IMR-90 (cell line): ENCODE data around the gene RASGEF1C. TPM values are rescaled to one million over a fixed set of nuclear protein-coding genes. Genes with fewer than 3 reads are reported as not detected.

ENCODE experiments used
- ATAC-seq: fragments of 200-7000 bp; cut with Tn5 transposase; 2 replicates; pipeline ENCODE4 v1.9.1; 2020; ENCODE audit warnings: low read depth, mild to moderate bottlenecking, moderate library complexity
- BruUV-seq: library from RNA; stranded (reverse); fragments of 400-500 nt; replicated peaks from 2 replicates; lab custom pipeline; 2021; lab: Mats Ljungman, UMichigan
- CTCF ChIA-PET: fragments of 300-600 bp; formaldehyde crosslinking; extraction: SDS; loops from one replicate; lab custom pipeline; 2021; ENCODE audit warnings: antibody characterized with exemption; lab: Yijun Ruan, JAX
- POLR2A ChIA-PET: fragments of 300-600 bp; sonication (Branson Sonifier 250); formaldehyde crosslinking; loops from one replicate; lab custom pipeline; 2022; ENCODE audit warnings: antibody characterized with exemption; ENCODE audit not compliant: unreplicated experiment; lab: Charles Lee
- DNase-seq: peaks from one replicate; pipeline ENCODE4 v3.0.0; 2013
- H2AFZ ChIP-seq: replicated peaks from 2 replicates; pipeline ENCODE3; 2013; ENCODE audit warnings: low read length, mild to moderate bottlenecking; ENCODE audit not compliant: poor library complexity
- H2AK5ac ChIP-seq: 2 replicates; pipeline ENCODE4 v1.6.1; 2013; ENCODE audit warnings: low read depth, low read length, inconsistent platforms
- H2AK9ac ChIP-seq: replicated peaks from 2 replicates; pipeline ENCODE3; 2013; ENCODE audit warnings: mild to moderate bottlenecking, low read depth, low read length, moderate library complexity; ENCODE audit not compliant: poor library complexity
- H2BK120ac ChIP-seq: 2 replicates; pipeline ENCODE4 v1.6.1; 2013; ENCODE audit warnings: low read depth, low read length, inconsistent platforms
- H2BK15ac ChIP-seq: 3 replicates; pipeline ENCODE4 v1.6.1; 2013; ENCODE audit warnings: low read depth, low read length, inconsistent platforms
- H2BK20ac ChIP-seq: 2 replicates; pipeline ENCODE4 v1.6.1; 2013; ENCODE audit warnings: low read depth, mild to moderate bottlenecking, inconsistent platforms, low read length, moderate library complexity
- H2BK5ac ChIP-seq: 2 replicates; pipeline ENCODE4 v1.6.1; 2013; ENCODE audit warnings: mild to moderate bottlenecking, low read depth, low read length, inconsistent platforms; ENCODE audit not compliant: poor library complexity, severe bottlenecking
- H3K14ac ChIP-seq: replicated peaks from 2 replicates; pipeline ENCODE4 v1.6.1; 2013; ENCODE audit warnings: low read depth, low read length, inconsistent platforms
- H3K18ac ChIP-seq: 2 replicates; pipeline ENCODE4 v1.6.1; 2013; ENCODE audit warnings: low read depth, low read length, control low read depth
- H3K23ac ChIP-seq: 2 replicates; pipeline ENCODE4 v1.6.1; 2013; ENCODE audit warnings: low read depth, low read length, inconsistent platforms
- H3K27ac ChIP-seq: 2 replicates; pipeline ENCODE4 v1.5.1; 2013; ENCODE audit warnings: mild to moderate bottlenecking, control low read depth, low read length; ENCODE audit not compliant: insufficient read depth
- H3K27me3 ChIP-seq: 2 replicates; pipeline ENCODE4 v1.6.1; 2013; ENCODE audit warnings: low read length; ENCODE audit not compliant: control insufficient read depth, insufficient read depth
- H3K36me3 ChIP-seq: 2 replicates; pipeline ENCODE4 v1.6.1; 2013; ENCODE audit warnings: low read length, mixed read lengths; ENCODE audit not compliant: control insufficient read depth, insufficient read depth
- H3K4ac ChIP-seq: 2 replicates; pipeline ENCODE4 v1.6.1; 2013; ENCODE audit warnings: low read depth, low read length, inconsistent platforms
- H3K4me1 ChIP-seq: 2 replicates; pipeline ENCODE4 v1.6.1; 2013; ENCODE audit warnings: low read length, mixed read lengths; ENCODE audit not compliant: control insufficient read depth, insufficient read depth
- H3K4me2 ChIP-seq: 2 replicates; pipeline ENCODE4 v1.6.1; 2013; ENCODE audit warnings: low read depth, mild to moderate bottlenecking, control low read depth, low read length, moderate library complexity
- H3K4me3 ChIP-seq: 2 replicates; pipeline ENCODE4 v1.5.1; 2013; ENCODE audit warnings: low read depth, mild to moderate bottlenecking, control low read depth, low read length, moderate library complexity; ENCODE audit not compliant: insufficient read depth
- H3K56ac ChIP-seq: 2 replicates; pipeline ENCODE4 v1.6.1; 2013; ENCODE audit warnings: low read length, inconsistent platforms; ENCODE audit not compliant: insufficient read depth; ENCODE audit errors: extremely low read depth
- H3K79me1 ChIP-seq, 2 experiments: 2 replicates each; pipeline ENCODE4 v1.6.1; 2013; ENCODE audit warnings: low read length in 2 of 2, inconsistent platforms in 1 of 2, low read depth in 1 of 2
- H3K9ac ChIP-seq: 2 replicates; pipeline ENCODE4 v1.6.1; 2013; ENCODE audit warnings: low read depth, low read length, control low read depth
- H3K9me1 ChIP-seq: 2 replicates; pipeline ENCODE4 v1.6.1; 2013; ENCODE audit warnings: low read length, inconsistent platforms; ENCODE audit not compliant: insufficient read depth
- H3K9me3 ChIP-seq: 2 replicates; pipeline ENCODE4 v1.6.1; 2013; ENCODE audit warnings: low read length; ENCODE audit not compliant: control insufficient read depth, insufficient read depth
- H4K20me1 ChIP-seq: 2 replicates; pipeline ENCODE4 v1.6.1; 2013; ENCODE audit warnings: low read length, inconsistent platforms; ENCODE audit not compliant: insufficient read depth
- H4K5ac ChIP-seq: 2 replicates; pipeline ENCODE4 v1.6.1; 2013; ENCODE audit warnings: mild to moderate bottlenecking, low read depth, low read length, control low read depth
- H4K8ac ChIP-seq, 2 experiments: 2 replicates each; pipeline ENCODE4 v1.6.1; 2013; ENCODE audit warnings: low read depth in 2 of 2, low read length in 2 of 2, control low read depth in 1 of 2, inconsistent platforms in 1 of 2
- H4K91ac ChIP-seq: 2 replicates; pipeline ENCODE4 v1.6.1; 2013; ENCODE audit warnings: low read depth, low read length, inconsistent platforms; ENCODE audit not compliant: insufficient read depth
- BHLHE40 ChIP-seq: fragments of 150-350 bp; IDR thresholded peaks from 2 replicates; pipeline ENCODE4 v1.6.1; 2016; ENCODE audit warnings: mild to moderate bottlenecking, low read depth, low read length
- CEBPB ChIP-seq: IDR thresholded peaks from 2 replicates; pipeline ENCODE4 v1.6.1; 2012; ENCODE audit warnings: low read depth, low read length, improper control_type of control experiment
- CHD1 ChIP-seq: IDR thresholded peaks from 2 replicates; pipeline ENCODE4 v1.6.1; 2012; ENCODE audit warnings: low read depth, low read length, improper control_type of control experiment
- MAFK ChIP-seq: IDR thresholded peaks from 2 replicates; pipeline ENCODE4 v1.6.1; 2012; ENCODE audit warnings: low read depth, low read length, improper control_type of control experiment
- NFE2L2 ChIP-seq: fragments of 150-350 bp; IDR thresholded peaks from 2 replicates; pipeline ENCODE4 v1.6.1; 2016; ENCODE audit warnings: low read depth, mild to moderate bottlenecking, low read length
- POLR2A ChIP-seq: IDR thresholded peaks from 2 replicates; pipeline ENCODE4 v1.6.1; 2012; ENCODE audit warnings: mild to moderate bottlenecking, low read depth, low read length
- RAD21 ChIP-seq: IDR thresholded peaks from 2 replicates; pipeline ENCODE4 v1.6.1; 2012; ENCODE audit warnings: low read length, improper control_type of control experiment
- RCOR1 ChIP-seq: IDR thresholded peaks from 2 replicates; pipeline ENCODE4 v1.6.1; 2012; ENCODE audit warnings: mild to moderate bottlenecking, low read length, improper control_type of control experiment; ENCODE audit not compliant: insufficient replicate concordance
- RFX5 ChIP-seq: IDR thresholded peaks from 2 replicates; pipeline ENCODE4 v1.8.0; 2012; ENCODE audit warnings: low read depth, mild to moderate bottlenecking, low read length, moderate library complexity
- SMC3 ChIP-seq: fragments of 150-350 bp; IDR thresholded peaks from 2 replicates; pipeline ENCODE4 v1.6.1; 2016; ENCODE audit warnings: low read depth, mild to moderate bottlenecking, antibody characterized with exemption, low read length, moderate library complexity
- WGBS, 2 experiments: methylation state at CpG; one replicate each; pipeline versions ENCODE4 v1.1.5 to v1.1.7; 2013; ENCODE audit warnings: missing lambda C conversion rate in 2 of 2; ENCODE audit not compliant: insufficient read length in 1 of 2; ENCODE audit errors: extremely low coverage in 2 of 2; 5-methylcytosine and 5-hydroxymethylcytosine counted together
- dilution Hi-C: fragments of 300-500 bp; cut with HindIII; formaldehyde crosslinking; loops from one replicate; pipeline ENCODE4 v1.14.3; 2018; ENCODE audit warnings: low sequenced_read_pairs; ENCODE audit not compliant: unreplicated experiment
- in situ Hi-C: fragments of 300-500 bp; cut with MboI; formaldehyde crosslinking; loops from 3 replicates; pipeline ENCODE4 v1.14.3; 2019; ENCODE audit warnings: low sequenced_read_pairs, inconsistent platforms, mixed read lengths
- intact Hi-C: fragments of 100-400 bp; cut with micrococcal nuclease; formaldehyde crosslinking; loops from 2 replicates; pipeline ENCODE4 v1.10.0; 2022
- polyA plus RNA-seq, 3 experiments: library from polyadenylated mRNA; depleted of rRNA; stranded (reverse); fragments of >200 nt; gene quantifications; 2 replicates each; pipeline ENCODE4 v1.2.3, GENCODE V29; 2012; ENCODE audit warnings: low replicate concordance in 1 of 3
- total RNA-seq: library from RNA; depleted of rRNA; stranded (reverse); fragments of >200 nt; gene quantifications from 2 replicates; pipeline ENCODE4 v1.2.3, GENCODE V29; 2012
- TF ChIP-seq, protein P1 (sequence below): fragments of 150-350 bp; IDR thresholded peaks from 2 replicates; pipeline ENCODE4 v1.6.1; 2017; ENCODE audit warnings: mild to moderate bottlenecking, antibody characterized with exemption, low read length, low read depth
- TF ChIP-seq, protein P2 (sequence below): fragments of 150-350 bp; IDR thresholded peaks from 2 replicates; pipeline ENCODE4 v1.6.1; 2016; ENCODE audit warnings: low read depth, mild to moderate bottlenecking, low read length, moderate library complexity, borderline replicate concordance
- TF ChIP-seq, protein P3 (sequence below): conservative IDR thresholded peaks from 2 replicates; pipeline ENCODE4 v1.5.1; 2012; ENCODE audit warnings: mild to moderate bottlenecking, low read depth, low read length, improper control_type of control experiment

Gene RASGEF1C
- total and polyA plus RNA-seq, 2 of the 4 experiments (the other 2 are of a cell fraction), result not detected

DNA sequence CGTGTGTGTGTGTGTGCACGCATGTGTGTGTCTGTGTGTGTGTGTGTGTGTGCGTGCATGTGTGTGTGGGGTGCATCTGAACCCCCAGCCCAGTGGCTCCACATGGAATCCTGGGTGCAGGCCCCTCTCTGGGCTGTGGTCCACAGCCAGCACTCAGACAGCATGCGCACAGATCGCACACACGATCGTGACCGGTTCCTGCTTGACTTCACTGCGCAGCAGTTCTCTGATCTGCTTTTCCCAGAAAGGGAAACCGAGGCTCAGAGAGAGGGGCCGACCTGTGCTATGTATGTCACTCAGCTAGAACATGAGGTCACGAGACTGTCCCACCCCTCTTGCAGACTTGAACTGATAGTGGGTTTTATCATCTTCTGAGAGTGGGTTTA, 34.4 kb downstream of the RASGEF1C start:
- H3K27me3 ChIP-seq, result peaks cover 3% of the 10 kb centered on the region; the same call in 1 of the 2 replicates
- intact Hi-C loops, result no loop called here
- H3K4ac ChIP-seq, result peak overlapping the region; percentile 79; the same call in 1 of the 2 replicates
- peak overlapping the region in 1 of 2 experiments; percentile 69; a peak in 2 of 4 replicates for H4K8ac ChIP-seq
- peak overlapping the region; percentile 46; the same call in 1 of the 2 replicates for H4K91ac ChIP-seq
- no peak overlapping the region for H3K23ac ChIP-seq
- no peak overlapping the region; the same call in 2 of the 3 replicates for H2BK15ac ChIP-seq
- H3K14ac ChIP-seq, result no peak overlapping the region
- H2BK120ac ChIP-seq, result peak overlapping the region; percentile 2; the same call in 1 of the 2 replicates
- no peaks in the 10 kb centered on the region for H3K79me1 ChIP-seq
- H2AFZ ChIP-seq, result peak overlapping the region; percentile 37
- H3K4me1 ChIP-seq, result peaks cover 22% of the 10 kb centered on the region; the same call in 1 of the 2 replicates
- in situ Hi-C loops, result no loop called here
- no peak overlapping the region for H3K56ac ChIP-seq
- no peak overlapping the region for H2BK20ac ChIP-seq
- H3K4me3 ChIP-seq, result no peak overlapping the region
- peak overlapping the region; percentile 64 for H2BK5ac ChIP-seq
- H3K36me3 ChIP-seq, result no peaks in the 10 kb centered on the region
- H4K5ac ChIP-seq, result no peak overlapping the region; the same call in 1 of the 2 replicates
- H3K9ac ChIP-seq, result no peak overlapping the region
- no peaks in the 10 kb centered on the region for H4K20me1 ChIP-seq
- TF ChIP-seq, protein P1, sequence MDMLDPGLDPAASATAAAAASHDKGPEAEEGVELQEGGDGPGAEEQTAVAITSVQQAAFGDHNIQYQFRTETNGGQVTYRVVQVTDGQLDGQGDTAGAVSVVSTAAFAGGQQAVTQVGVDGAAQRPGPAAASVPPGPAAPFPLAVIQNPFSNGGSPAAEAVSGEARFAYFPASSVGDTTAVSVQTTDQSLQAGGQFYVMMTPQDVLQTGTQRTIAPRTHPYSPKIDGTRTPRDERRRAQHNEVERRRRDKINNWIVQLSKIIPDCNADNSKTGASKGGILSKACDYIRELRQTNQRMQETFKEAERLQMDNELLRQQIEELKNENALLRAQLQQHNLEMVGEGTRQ, result no peak
- TF ChIP-seq RFX5 (no peak), RAD21 (no peak), NFE2L2 (no peak), CHD1 (no peak), CEBPB (no peak), RCOR1 (no peak), MAFK (no peak), BHLHE40 (no peak), SMC3 (no peak), POLR2A (no peak)
- TF ChIP-seq, protein P2, sequence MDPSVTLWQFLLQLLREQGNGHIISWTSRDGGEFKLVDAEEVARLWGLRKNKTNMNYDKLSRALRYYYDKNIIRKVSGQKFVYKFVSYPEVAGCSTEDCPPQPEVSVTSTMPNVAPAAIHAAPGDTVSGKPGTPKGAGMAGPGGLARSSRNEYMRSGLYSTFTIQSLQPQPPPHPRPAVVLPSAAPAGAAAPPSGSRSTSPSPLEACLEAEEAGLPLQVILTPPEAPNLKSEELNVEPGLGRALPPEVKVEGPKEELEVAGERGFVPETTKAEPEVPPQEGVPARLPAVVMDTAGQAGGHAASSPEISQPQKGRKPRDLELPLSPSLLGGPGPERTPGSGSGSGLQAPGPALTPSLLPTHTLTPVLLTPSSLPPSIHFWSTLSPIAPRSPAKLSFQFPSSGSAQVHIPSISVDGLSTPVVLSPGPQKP, result no peak
- TF ChIP-seq, protein P3, sequence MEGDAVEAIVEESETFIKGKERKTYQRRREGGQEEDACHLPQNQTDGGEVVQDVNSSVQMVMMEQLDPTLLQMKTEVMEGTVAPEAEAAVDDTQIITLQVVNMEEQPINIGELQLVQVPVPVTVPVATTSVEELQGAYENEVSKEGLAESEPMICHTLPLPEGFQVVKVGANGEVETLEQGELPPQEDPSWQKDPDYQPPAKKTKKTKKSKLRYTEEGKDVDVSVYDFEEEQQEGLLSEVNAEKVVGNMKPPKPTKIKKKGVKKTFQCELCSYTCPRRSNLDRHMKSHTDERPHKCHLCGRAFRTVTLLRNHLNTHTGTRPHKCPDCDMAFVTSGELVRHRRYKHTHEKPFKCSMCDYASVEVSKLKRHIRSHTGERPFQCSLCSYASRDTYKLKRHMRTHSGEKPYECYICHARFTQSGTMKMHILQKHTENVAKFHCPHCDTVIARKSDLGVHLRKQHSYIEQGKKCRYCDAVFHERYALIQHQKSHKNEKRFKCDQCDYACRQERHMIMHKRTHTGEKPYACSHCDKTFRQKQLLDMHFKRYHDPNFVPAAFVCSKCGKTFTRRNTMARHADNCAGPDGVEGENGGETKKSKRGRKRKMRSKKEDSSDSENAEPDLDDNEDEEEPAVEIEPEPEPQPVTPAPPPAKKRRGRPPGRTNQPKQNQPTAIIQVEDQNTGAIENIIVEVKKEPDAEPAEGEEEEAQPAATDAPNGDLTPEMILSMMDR, result no peak
- H2AK5ac ChIP-seq, result peak overlapping the region; percentile 91; the same call in 1 of the 2 replicates
- ChIA-PET POLR2A (no interaction called here), CTCF (interaction anchor here (1.0 kb wide), 1 partner anchor 12 kb away, joined by 3 read pairs; no protein-coding TSS in a partner anchor)
- BruUV-seq, result no TSS peak
- H3K9me1 ChIP-seq, result peaks cover 5% of the 10 kb centered on the region; the same call in 1 of the 2 replicates
- no peak overlapping the region for H3K4me2 ChIP-seq
- no peaks in the 10 kb centered on the region for H3K9me3 ChIP-seq
- 95% methylated on average over 8 of the region's 12 CpGs; no CpG with 5 or more reads in 1 of the 2 experiments for WGBS, 2 experiments
- H3K18ac ChIP-seq, result peak overlapping the region; percentile 11; the same call in 1 of the 2 replicates
- no peak overlapping the region for H2AK9ac ChIP-seq
- ATAC-seq (no peak), DNase-seq (no peak)
- H3K27ac ChIP-seq, result peak overlapping the region; percentile 84; the same call in 1 of the 2 replicates
- dilution Hi-C loops, result no loop called here
